BE2C (cell line): ENCODE results near the gene NARF.

Source experiments
- DNase-seq: peaks from one replicate; pipeline ENCODE4 v3.0.0-alpha.2; 2020
- H3K27me3 ChIP-seq: fragments of 250-450 bp; sonication (Bioruptor Pico); 2 replicates; pipeline ENCODE4 v1.5.1; 2020; ENCODE audit warnings: mild to moderate bottlenecking
- H3K36me3 ChIP-seq: fragments of 250-450 bp; sonication (Bioruptor Pico); 2 replicates; pipeline ENCODE4 v1.5.1; 2020; ENCODE audit warnings: mild to moderate bottlenecking
- H3K4me1 ChIP-seq: fragments of 250-450 bp; sonication (Bioruptor Pico); 2 replicates; pipeline ENCODE4 v1.5.1; 2020
- H3K4me3 ChIP-seq: 2 replicates; pipeline ENCODE4 v1.5.1; 2011; ENCODE audit warnings: low read depth, low read length
- H3K9me3 ChIP-seq: fragments of 250-450 bp; sonication (Bioruptor Pico); 2 replicates; pipeline ENCODE4 v1.5.1; 2020
- CTCF ChIP-seq: IDR thresholded peaks from 2 replicates; pipeline ENCODE4 v1.5.1; 2012; ENCODE audit warnings: mild to moderate bottlenecking, low read depth, low read length

NARF gene

DNA sequence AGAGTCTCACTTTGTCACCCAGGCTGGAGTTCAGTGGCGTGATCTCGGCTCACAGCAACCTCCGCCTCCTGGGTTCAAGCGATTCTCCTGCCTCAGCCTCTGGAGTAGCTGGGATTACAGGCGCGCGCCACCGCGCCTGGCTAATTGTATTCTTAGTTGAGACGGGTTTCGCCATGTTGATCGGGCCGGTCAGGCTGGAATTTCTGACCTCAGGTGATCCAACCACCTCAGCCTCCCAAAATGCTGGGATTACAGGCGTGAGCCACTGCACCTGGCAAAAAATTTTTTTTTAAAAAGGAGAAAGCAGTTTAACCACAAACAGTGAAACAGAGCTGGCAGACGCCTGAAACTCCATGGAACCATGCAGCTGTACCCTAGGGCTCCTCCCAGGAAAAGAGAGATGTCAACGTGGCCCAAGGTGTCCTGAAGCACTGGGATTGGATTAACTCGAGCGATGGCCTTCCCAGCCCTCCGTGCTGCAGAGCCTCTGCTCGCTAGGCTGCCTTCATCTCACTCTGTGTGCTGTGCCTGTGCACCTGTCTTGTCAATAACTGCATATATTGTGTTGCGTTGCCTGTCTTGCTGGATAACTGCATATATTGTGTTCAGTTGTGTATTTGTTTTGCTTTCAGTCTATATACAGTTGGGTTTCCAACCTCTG is 31.4 kb downstream of the NARF start:
- TF ChIP-seq CTCF: no peak
- Histone ChIP-seq H3K36me3 (peaks cover 14% of the 10 kb centered on the region), H3K9me3 (no peaks in the 10 kb centered on the region), H3K27me3 (no peaks in the 10 kb centered on the region), H3K4me3 (no peak overlapping the region), H3K4me1 (peaks cover 4% of the 10 kb centered on the region)
- DNase-seq: no peak

DNA sequence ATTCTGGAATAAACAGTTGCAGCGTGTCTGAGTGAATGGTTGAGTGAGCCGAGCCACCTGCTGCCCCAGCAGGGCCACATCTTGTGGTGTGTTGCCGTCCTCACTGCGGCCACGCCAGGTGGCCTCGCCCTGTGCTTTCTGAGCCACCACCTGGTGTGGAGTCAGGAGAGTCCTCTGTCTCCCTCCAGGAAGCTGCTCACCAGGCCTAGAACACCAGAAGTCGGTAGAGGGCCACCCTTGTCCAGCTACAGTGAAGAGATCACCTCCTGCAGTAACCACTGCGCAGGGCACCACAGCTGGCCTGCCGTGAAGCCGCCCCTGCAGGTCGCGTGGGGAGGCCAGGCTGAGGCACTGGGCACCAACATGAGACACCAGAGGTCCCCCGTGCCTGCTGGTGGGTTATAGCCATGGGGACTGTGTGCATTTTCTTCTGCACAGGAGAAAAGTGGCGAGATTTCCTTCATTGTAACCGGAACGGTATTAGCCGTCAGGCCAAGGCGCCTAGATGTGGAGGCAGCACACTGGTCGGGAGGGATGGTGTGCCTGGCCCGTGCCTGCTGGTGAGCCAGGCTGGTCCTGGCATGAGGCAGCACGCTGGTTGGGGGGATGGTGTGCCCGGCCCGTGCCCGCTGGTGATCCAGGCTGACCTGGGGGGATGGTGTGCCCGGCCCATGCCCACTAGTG is 32.1 kb downstream of the NARF start:
- DNase-seq: no peak
- Histone ChIP-seq H3K4me3 (no peak overlapping the region), H3K36me3 (peaks cover 8% of the 10 kb centered on the region), H3K9me3 (no peaks in the 10 kb centered on the region), H3K4me1 (peaks cover 4% of the 10 kb centered on the region), H3K27me3 (no peaks in the 10 kb centered on the region)
- TF ChIP-seq CTCF: no peak

GRCh38 chr17:82491196-82491530 is 32.6 kb downstream of the NARF start:
- Histone ChIP-seq H3K27me3 (no peaks in the 10 kb centered on the region), H3K36me3 (peaks cover 2% of the 10 kb centered on the region), H3K4me3 (no peak overlapping the region), H3K4me1 (peaks cover 4% of the 10 kb centered on the region), H3K9me3 (no peaks in the 10 kb centered on the region)
- TF ChIP-seq CTCF: no peak
- DNase-seq: no peak

GRCh38 chr17:82491533-82491932 is 33.0 kb downstream of the NARF start:
- Histone ChIP-seq H3K36me3 (no peaks in the 10 kb centered on the region), H3K4me1 (peaks cover 4% of the 10 kb centered on the region), H3K9me3 (no peaks in the 10 kb centered on the region), H3K4me3 (no peak overlapping the region), H3K27me3 (no peaks in the 10 kb centered on the region)
- no peak for TF ChIP-seq CTCF
- no peak for DNase-seq

DNA sequence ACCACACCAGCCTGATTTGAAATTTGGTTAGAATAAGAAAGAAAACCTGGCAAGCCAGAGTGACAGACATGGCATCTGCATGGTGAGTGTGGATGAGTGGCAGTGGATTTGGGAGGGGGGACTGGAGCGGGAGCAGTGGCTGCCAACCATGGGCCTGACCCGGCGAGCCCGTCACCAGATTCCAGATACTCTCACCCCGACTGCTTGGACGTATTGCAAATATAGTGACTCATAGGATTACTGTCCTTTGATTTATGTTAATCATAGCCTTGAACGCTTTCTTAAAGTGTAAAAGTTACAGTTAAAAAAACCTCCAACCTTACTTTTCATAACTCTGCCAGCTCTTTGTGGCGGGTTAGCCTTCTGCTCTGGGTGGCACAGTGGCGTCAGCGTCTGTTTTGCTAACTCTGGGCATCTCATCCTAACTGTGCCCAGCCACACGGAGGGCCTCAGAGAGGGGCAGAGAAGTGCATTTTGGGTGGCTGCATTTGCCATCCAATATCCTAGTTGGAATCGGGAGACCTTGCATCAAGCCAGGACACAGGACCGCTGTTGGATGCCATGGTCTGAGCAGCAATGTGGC is 34.2 kb downstream of the NARF start:
- Histone ChIP-seq H3K4me3 (no peak overlapping the region), H3K4me1 (peaks cover 7% of the 10 kb centered on the region), H3K36me3 (no peaks in the 10 kb centered on the region), H3K27me3 (no peaks in the 10 kb centered on the region), H3K9me3 (no peaks in the 10 kb centered on the region)
- no peak for DNase-seq
- TF ChIP-seq CTCF: no peak

DNA sequence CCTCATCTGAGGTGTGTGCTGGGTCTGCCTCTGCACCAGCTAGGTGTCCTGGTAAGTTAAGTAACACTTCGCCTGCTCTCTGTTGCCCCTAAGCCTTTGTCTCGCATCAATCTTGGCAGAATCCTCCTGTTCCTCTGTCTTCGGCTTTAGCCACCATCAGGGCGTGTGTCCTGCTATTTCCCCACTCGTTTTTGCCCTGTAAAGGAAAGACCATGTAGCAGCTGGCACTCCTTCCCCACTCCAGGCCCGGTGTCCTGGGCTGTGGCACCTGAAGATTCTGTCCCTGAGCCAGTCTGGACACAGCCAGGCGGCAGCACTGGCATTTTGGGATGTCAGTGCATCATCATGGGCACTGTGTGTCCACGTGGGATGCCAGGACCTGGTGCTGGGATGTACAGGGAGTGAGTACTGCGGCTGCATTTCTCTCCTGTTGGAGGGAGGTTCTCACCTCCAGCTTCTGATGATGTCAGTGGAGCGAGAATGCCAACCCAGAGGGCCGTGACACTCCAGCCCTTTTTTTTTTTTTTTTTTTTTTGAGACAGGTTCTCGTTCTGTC is 34.8 kb downstream of the NARF start:
- Histone ChIP-seq H3K4me3 (no peak overlapping the region), H3K27me3 (no peaks in the 10 kb centered on the region), H3K9me3 (no peaks in the 10 kb centered on the region), H3K36me3 (no peaks in the 10 kb centered on the region), H3K4me1 (peaks cover 7% of the 10 kb centered on the region)
- TF ChIP-seq CTCF: no peak
- DNase-seq: no peak
